ENCODE data around the gene SLC1A4.

DNA sequence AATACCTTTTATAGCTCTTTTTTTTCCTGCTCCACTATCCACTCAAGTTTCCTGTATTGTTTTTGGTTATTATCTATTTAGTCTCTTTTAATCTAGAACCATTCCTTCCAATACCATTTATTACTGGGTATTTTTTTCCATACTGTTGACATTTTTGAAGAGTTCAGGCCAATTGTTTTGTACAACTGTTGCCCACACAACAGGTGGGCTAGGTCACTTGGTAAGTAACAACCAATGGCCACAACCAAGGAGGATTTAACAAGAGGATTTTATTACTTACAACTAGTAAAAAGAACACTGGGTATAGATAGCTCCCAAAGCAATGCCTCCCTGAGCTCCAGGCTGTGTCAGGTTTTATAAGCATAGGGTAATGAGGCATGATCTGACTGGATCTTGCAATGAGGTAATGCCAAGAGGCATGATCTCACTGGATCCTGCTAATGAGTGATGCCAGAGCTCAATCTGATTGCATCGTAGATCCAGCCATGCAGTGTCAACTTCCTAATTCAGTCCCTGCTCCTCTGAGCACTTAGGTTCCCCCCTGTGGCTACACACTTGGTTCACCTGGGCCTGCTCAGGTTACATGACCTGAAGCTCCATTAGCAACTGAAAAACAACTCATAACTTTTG lies 59.9 kb downstream of the SLC1A4 start:
- TF ChIP-seq, protein P1, sequence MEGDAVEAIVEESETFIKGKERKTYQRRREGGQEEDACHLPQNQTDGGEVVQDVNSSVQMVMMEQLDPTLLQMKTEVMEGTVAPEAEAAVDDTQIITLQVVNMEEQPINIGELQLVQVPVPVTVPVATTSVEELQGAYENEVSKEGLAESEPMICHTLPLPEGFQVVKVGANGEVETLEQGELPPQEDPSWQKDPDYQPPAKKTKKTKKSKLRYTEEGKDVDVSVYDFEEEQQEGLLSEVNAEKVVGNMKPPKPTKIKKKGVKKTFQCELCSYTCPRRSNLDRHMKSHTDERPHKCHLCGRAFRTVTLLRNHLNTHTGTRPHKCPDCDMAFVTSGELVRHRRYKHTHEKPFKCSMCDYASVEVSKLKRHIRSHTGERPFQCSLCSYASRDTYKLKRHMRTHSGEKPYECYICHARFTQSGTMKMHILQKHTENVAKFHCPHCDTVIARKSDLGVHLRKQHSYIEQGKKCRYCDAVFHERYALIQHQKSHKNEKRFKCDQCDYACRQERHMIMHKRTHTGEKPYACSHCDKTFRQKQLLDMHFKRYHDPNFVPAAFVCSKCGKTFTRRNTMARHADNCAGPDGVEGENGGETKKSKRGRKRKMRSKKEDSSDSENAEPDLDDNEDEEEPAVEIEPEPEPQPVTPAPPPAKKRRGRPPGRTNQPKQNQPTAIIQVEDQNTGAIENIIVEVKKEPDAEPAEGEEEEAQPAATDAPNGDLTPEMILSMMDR (IDR thresholded peaks at IDR 0.05): no peak
- TF ChIP-seq POLR2A (IDR thresholded peaks at IDR 0.05): no peak

Data from thyroid gland (tissue), 4 donors.